ELF-1 (cell line): ENCODE data around the gene PGBD5.
A peak's percentile ranks its signal among the peaks of the same experiment; 100 is the strongest.

Experiments
- DNase-seq: peaks from one replicate; pipeline ENCODE4 v3.0.0-alpha.2; 2016; ENCODE audit warnings: low read depth, low spot score

PGBD5 gene

GRCh38 chr1:230282157-230282556 is 144.0 kb downstream of the PGBD5 start:
- DNase-seq, result no peak

GRCh38 chr1:230281556-230281955 is 144.6 kb downstream of the PGBD5 start:
- DNase-seq, result peak; percentile 40

- DNase-seq, result no peak
These were observed 145.2 kb downstream of the PGBD5 start for GRCh38 chr1:230280906-230281413.

GRCh38 chr1:230280054-230280795 is 145.9 kb downstream of the PGBD5 start:
- DNase-seq, result no peak

GRCh38 chr1:230279583-230279945 is 146.6 kb downstream of the PGBD5 start:
- no peak for DNase-seq

- DNase-seq, result no peak
These were observed 147.1 kb downstream of the PGBD5 start for GRCh38 chr1:230278871-230279582.

- DNase-seq, result no peak
These were observed 147.8 kb downstream of the PGBD5 start for GRCh38 chr1:230278376-230278775.

- peak; percentile 96 for DNase-seq
These were observed 148.7 kb downstream of the PGBD5 start for GRCh38 chr1:230277201-230278025.

- DNase-seq, result no peak
These were observed 149.7 kb downstream of the PGBD5 start for GRCh38 chr1:230276401-230276800.

GRCh38 chr1:230274254-230274653 is 151.9 kb downstream of the PGBD5 start:
- no peak for DNase-seq

GRCh38 chr1:230273141-230273710 is 152.9 kb downstream of the PGBD5 start:
- DNase-seq, result no peak

- no peak for DNase-seq
These were observed 153.6 kb downstream of the PGBD5 start for GRCh38 chr1:230272557-230272956.

- DNase-seq, result no peak
These were observed 154.7 kb downstream of the PGBD5 start for GRCh38 chr1:230271300-230272035.

GRCh38 chr1:230270559-230271281 is 155.4 kb downstream of the PGBD5 start:
- DNase-seq, result no peak

GRCh38 chr1:230270185-230270558 is 156.0 kb downstream of the PGBD5 start:
- DNase-seq, result no peak

- DNase-seq, result peak; percentile 74
These were observed 157.6 kb downstream of the PGBD5 start for GRCh38 chr1:230268371-230269170.

GRCh38 chr1:230267338-230268065 is 158.6 kb downstream of the PGBD5 start:
- peak; percentile 45 for DNase-seq

- DNase-seq, result no peak
These were observed 159.7 kb downstream of the PGBD5 start for GRCh38 chr1:230266456-230266855.
